Ishikawa (cell line): ENCODE measurements around the gene OPTN.

Experiments
- CEBPB ChIP-seq: IDR thresholded peaks from 2 replicates; pipeline ENCODE4 v1.6.1; 2012
- CREB1 ChIP-seq: IDR thresholded peaks from 2 replicates; pipeline ENCODE4 v1.6.1; 2012; ENCODE audit warnings: low read depth
- EGR1 ChIP-seq: IDR thresholded peaks from 2 replicates; pipeline ENCODE4 v1.6.1; 2012
- EP300 ChIP-seq: IDR thresholded peaks from 2 replicates; pipeline ENCODE4 v1.6.1; 2012; ENCODE audit warnings: borderline replicate concordance
- FOXM1 ChIP-seq: IDR thresholded peaks from 2 replicates; pipeline ENCODE4 v1.6.1; 2012; ENCODE audit warnings: low read depth, borderline replicate concordance
- MAX ChIP-seq: IDR thresholded peaks from 2 replicates; pipeline ENCODE4 v1.6.1; 2012
- NFIC ChIP-seq: IDR thresholded peaks from 2 replicates; pipeline ENCODE4 v1.6.1; 2012
- RAD21 ChIP-seq: IDR thresholded peaks from 2 replicates; pipeline ENCODE4 v1.6.1; 2012; ENCODE audit warnings: low read depth
- REST ChIP-seq: IDR thresholded peaks from 2 replicates; pipeline ENCODE4 v1.6.1; 2012; ENCODE audit warnings: low read depth, mild to moderate bottlenecking
- TAF1 ChIP-seq: IDR thresholded peaks from 2 replicates; pipeline ENCODE4 v1.6.1; 2012; ENCODE audit warnings: low read depth, mild to moderate bottlenecking
- TCF12 ChIP-seq: IDR thresholded peaks from 2 replicates; pipeline ENCODE4 v1.6.1; 2012; ENCODE audit warnings: low read depth
- TEAD4 ChIP-seq: IDR thresholded peaks from 2 replicates; pipeline ENCODE4 v1.6.1; 2012
- USF1 ChIP-seq: IDR thresholded peaks from 2 replicates; pipeline ENCODE4 v1.6.1; 2012
- YY1 ChIP-seq: IDR thresholded peaks from 2 replicates; pipeline ENCODE4 v1.6.1; 2012; ENCODE audit warnings: low read depth
- ZBTB7A ChIP-seq: IDR thresholded peaks from 2 replicates; pipeline ENCODE4 v1.6.1; 2012; ENCODE audit warnings: low read depth

The OPTN gene

GRCh38 chr10:13103554-13103953 is 3.6 kb downstream of the OPTN start:
- TF ChIP-seq CREB1 = no peak
- TF ChIP-seq NFIC = no peak
- TF ChIP-seq RAD21 = no peak
- no peak for TF ChIP-seq YY1
- TF ChIP-seq MAX = no peak
- TF ChIP-seq EGR1 = no peak
- TF ChIP-seq TEAD4 = no peak
- no peak for TF ChIP-seq TCF12
- no peak for TF ChIP-seq ZBTB7A
- no peak for TF ChIP-seq TAF1
- no peak for TF ChIP-seq REST
- no peak for TF ChIP-seq FOXM1
- no peak for TF ChIP-seq CEBPB
- no peak for TF ChIP-seq USF1
- TF ChIP-seq EP300 = no peak

- TF ChIP-seq REST (no peak), TAF1 (no peak), CEBPB (no peak), NFIC (no peak), MAX (no peak), TCF12 (no peak), CREB1 (no peak), YY1 (no peak), TEAD4 (no peak), EP300 (no peak), FOXM1 (no peak), USF1 (no peak), ZBTB7A (no peak), RAD21 (no peak), EGR1 (no peak)
These were observed 4.7 kb downstream of the OPTN start for GRCh38 chr10:13104697-13105096.

GRCh38 chr10:13105184-13105583 is 5.2 kb downstream of the OPTN start:
- TF ChIP-seq FOXM1 (no peak), YY1 (no peak), TCF12 (no peak)

GRCh38 chr10:13106387-13107045 is 6.6 kb downstream of the OPTN start:
- no peak for TF ChIP-seq EP300
- no peak for TF ChIP-seq CREB1
- TF ChIP-seq NFIC = no peak
- TF ChIP-seq RAD21 = no peak

- TF ChIP-seq MAX (no peak), ZBTB7A (no peak), EGR1 (no peak), TCF12 (no peak), CEBPB (no peak), EP300 (no peak), RAD21 (no peak), NFIC (no peak), TEAD4 (no peak), CREB1 (no peak), YY1 (no peak), FOXM1 (no peak), REST (no peak), TAF1 (no peak), USF1 (no peak)
These were observed 10.9 kb downstream of the OPTN start for GRCh38 chr10:13110908-13111307.
